Measurements from ENCODE around the gene RAG2. TPM values are rescaled to one million over a fixed set of nuclear protein-coding genes. Genes with fewer than 3 reads are reported as not detected.

The RAG2 gene
- total RNA-seq, 1 donor, result not detected

- no peak overlapping the region for H3K4me3 ChIP-seq (ENCODE audit: low read depth, low read length)
- TF ChIP-seq CTCF (IDR thresholded peaks at IDR 0.05; ENCODE audit: insufficient read depth, low read depth, low read length), result no peak
- DNase-seq (ENCODE audit: low read depth), result no peak
Observed at GRCh38 chr11:36618363-36619047, 20.5 kb upstream of the RAG2 start.

DNA sequence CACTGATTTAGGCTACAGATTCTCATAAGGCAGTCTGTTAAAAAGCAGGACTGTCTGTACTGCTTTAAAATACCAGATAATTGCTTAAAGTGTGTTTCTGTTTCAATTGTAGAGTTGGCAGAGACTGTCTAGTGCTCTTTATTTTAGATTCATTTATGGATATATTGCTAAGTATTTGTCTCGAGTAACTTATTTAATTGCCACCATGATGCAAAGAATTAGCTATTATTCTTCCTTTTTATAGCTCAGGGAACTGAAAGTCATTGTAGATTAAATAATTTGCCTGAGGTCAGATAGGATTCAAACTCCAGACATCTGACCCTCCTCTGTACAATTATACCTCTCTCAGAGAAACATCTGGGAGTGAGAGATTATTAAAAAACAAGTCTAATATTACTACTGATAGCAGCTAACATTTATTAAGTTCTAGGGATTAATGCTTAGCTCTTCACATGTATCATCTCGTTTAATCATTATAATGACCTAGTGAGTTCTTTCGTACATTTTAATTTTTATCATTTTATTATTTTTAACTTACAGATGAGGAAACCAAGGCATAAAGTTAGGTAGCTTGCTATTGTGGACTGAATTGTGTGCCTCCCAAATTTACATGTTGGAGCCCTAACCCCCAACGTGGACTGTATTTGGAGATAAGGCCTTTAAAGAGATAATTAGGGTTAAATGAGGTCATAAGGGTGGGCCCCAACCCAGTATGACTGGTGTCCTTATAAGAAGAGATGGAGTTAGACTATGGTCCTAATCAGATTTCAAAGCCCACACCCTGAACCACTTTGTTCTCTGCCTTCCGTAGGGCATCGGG lies 19.7 kb upstream of the RAG2 start:
- no peak overlapping the region for H3K4me3 ChIP-seq (ENCODE audit: low read depth, low read length)
- no peak for DNase-seq (ENCODE audit: low read depth)
- TF ChIP-seq CTCF (IDR thresholded peaks at IDR 0.05; ENCODE audit: insufficient read depth, low read depth, low read length), result no peak

DNA sequence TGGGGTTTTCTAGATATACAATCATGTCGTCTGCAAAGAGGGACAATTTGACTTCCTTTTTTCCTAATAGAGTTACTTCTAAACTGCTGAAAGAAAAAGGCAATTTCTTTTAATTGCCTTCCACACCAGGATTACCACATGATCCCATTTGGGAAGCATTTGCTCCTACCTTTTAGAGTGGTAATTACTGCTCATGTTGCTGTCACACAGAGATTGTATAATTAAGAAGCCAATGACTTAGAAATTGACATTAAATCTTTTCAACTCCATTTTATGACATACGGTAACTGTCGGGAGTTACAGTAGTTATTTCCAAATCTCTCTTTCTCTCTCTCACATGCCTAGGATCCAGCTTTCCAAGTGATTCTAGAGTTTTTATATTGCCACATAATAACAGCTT lies 17.8 kb upstream of the RAG2 start:
- DNase-seq (ENCODE audit: low read depth), result no peak
- TF ChIP-seq CTCF (IDR thresholded peaks at IDR 0.05; ENCODE audit: insufficient read depth, low read depth, low read length), result no peak
- no peak overlapping the region for H3K4me3 ChIP-seq (ENCODE audit: low read depth, low read length)

GRCh38 chr11:36609383-36609782 lies 11.3 kb upstream of the RAG2 start:
- DNase-seq (ENCODE audit: low read depth), result no peak
- H3K4me3 ChIP-seq (ENCODE audit: low read depth, low read length), result no peak overlapping the region
- no peak for TF ChIP-seq CTCF (IDR thresholded peaks at IDR 0.05; ENCODE audit: insufficient read depth, low read depth, low read length)

DNA sequence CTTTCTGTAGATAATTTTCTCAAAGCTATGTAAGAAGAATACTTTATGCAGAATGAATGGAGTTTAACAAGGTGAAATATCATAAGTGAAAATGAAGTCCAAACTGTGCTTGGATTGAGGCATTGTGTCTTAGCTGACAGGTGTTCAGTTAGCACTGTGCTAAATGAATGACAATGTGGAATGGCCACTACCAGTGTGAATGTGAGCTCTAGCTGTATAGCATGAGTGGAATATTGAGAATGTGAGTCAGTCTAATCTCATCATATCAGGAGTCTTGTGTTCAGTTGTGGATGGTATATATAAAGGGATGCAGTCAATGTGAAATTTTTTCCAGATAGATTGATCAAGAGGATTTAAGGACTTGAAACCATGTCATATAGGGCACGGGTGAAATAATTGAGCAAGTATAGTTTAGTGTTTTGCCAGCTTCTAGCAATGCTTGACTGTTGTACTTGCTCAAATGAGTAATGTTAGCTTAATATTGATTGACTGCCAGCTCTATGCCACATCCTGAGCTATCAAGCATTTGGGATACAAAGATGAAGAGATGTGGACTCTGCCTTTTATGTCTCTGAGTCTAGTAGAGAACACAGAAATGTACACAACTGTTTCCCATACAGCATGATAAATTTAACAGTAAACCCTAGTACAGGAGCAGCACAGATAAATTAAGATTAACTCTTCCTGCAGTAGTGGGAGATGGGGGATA lies 10.6 kb upstream of the RAG2 start:
- TF ChIP-seq CTCF (IDR thresholded peaks at IDR 0.05; ENCODE audit: insufficient read depth, low read depth, low read length), result no peak
- H3K4me3 ChIP-seq (ENCODE audit: low read depth, low read length), result no peak overlapping the region
- no peak for DNase-seq (ENCODE audit: low read depth)

DNA sequence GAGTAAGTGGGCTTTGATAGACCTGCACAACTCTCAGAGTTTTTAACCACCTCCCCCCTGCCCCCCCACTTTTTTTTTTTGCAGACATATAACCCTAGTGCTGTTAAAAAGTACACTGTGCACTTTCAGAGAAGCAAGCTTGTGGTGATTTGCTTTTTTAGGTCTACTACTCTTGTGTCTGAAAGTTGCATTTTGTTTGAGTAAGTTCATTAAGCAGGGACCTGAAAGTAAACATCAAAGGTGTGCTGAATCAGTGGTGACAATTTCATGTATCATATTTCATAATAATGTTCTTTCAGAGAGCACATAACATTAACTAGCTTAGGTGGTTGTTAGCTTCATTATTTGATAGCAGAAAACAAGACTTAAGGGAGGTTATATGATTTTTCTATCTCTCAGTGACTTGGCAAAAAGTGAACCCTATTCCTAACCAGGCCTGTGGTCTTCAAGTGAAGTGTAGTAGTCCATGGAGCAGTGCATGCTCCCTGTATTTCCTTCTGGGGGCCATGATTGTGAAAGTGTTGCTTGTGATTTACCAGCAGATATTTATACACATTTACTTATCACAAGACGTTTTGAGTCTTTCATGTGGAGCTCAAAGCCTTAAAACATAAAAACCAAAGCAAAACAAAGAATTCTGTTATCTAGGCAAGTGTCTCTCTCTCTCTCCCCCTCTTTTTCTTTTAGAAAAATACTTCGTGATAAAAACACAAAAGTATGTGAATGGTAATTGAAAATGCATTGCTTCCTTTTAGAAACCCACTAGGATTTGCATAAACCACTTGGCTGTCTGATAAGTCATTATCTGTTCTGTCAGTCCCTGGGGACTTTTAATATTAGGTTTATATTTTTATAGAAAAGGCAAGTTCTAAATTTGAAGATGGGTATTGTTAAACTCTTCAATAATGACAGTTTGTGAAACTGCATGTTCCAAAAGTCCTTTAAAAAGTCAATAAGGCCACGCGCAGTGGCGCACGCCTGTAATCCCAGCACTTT lies 7.5 kb upstream of the RAG2 start:
- TF ChIP-seq CTCF (IDR thresholded peaks at IDR 0.05; ENCODE audit: insufficient read depth, low read depth, low read length), result no peak
- H3K4me3 ChIP-seq (ENCODE audit: low read depth, low read length), result no peak overlapping the region
- no peak for DNase-seq (ENCODE audit: low read depth)

Measured in fibroblast of villous mesenchyme (primary cell).